ENCODE measurements around the gene MEAK7. TPM values are rescaled to one million over a fixed set of nuclear protein-coding genes. Genes with fewer than 3 reads are reported as not detected.
A peak's percentile ranks its signal among the peaks of the same experiment; 100 is the strongest.

The MEAK7 gene
- total RNA-seq, 1 experiment from 2014 or later: 21.5 TPM

GRCh38 chr16:84478172-84478947 lies 26.1 kb downstream of the MEAK7 start:
- no peak overlapping the region for H3K27ac ChIP-seq (ENCODE audit: insufficient read length, low read depth, low read length)
- H3K23ac ChIP-seq (ENCODE audit: insufficient read length, low read depth, low read length): no peak overlapping the region
- no peaks in the 10 kb centered on the region for H3K4me1 Mint-ChIP-seq
- no peak overlapping the region for H3K4ac ChIP-seq (ENCODE audit: low read depth, low read length)
- H4K91ac ChIP-seq (ENCODE audit: insufficient read length, low read depth, low read length): no peak overlapping the region
- H3K27ac Mint-ChIP-seq: peak overlapping the region in 1 of 3 experiments; percentile 11; a peak in 1 of 7 replicates
- H3K23me2 ChIP-seq (ENCODE audit: insufficient read length, low read depth, low read length, poor library complexity, severe bottlenecking): no peaks in the 10 kb centered on the region
- no peak overlapping the region for H3K56ac ChIP-seq (ENCODE audit: insufficient read length, low read depth, low read length)
- H3K9ac ChIP-seq (ENCODE audit: extremely low read depth, insufficient read length, low read length): no peak overlapping the region
- H2AK5ac ChIP-seq (ENCODE audit: insufficient read length, low read length): no peak overlapping the region
- H2BK5ac ChIP-seq (ENCODE audit: insufficient read length, low read length): no peak overlapping the region
- H2BK12ac ChIP-seq (ENCODE audit: insufficient read length, low read depth, low read length): no peak overlapping the region
- no peaks in the 10 kb centered on the region for H3K27me3 ChIP-seq (ENCODE audit: insufficient read depth, low read length)
- no peaks in the 10 kb centered on the region for H3K9me3 ChIP-seq (ENCODE audit: control insufficient read depth, low read depth, low read length)
- H3K14ac ChIP-seq (ENCODE audit: insufficient read depth, low read length): no peak overlapping the region
- H3K4me3 Mint-ChIP-seq: no peak overlapping the region
- no peaks in the 10 kb centered on the region for H3K79me1 ChIP-seq (ENCODE audit: insufficient read depth, low read depth, low read length, poor library complexity, severe bottlenecking)
- no peak overlapping the region for H2BK20ac ChIP-seq (ENCODE audit: low read depth, low read length, poor library complexity, severe bottlenecking)
- H3K4me2 ChIP-seq (ENCODE audit: insufficient read depth, insufficient read length, low read length): no peak overlapping the region
- peaks cover 14% of the 10 kb centered on the region in 2 experiments for H3K9me3 Mint-ChIP-seq
- no peaks in the 10 kb centered on the region for H3K79me2 ChIP-seq (ENCODE audit: insufficient read depth, low read length)
- no peak overlapping the region for H4K5ac ChIP-seq (ENCODE audit: insufficient read length, low read depth, low read length)
- no CpG with 5 or more reads among the region's 13 CpGs for WGBS (ENCODE audit: extremely low coverage, insufficient read length, low lambda C conversion rate)
- H3T11ph ChIP-seq (ENCODE audit: low read length): no peak overlapping the region
- DNase-seq: no peak
- H3K4me1 ChIP-seq (ENCODE audit: insufficient read depth, low read length): no peaks in the 10 kb centered on the region
- peaks cover 3% of the 10 kb centered on the region for H4K20me1 ChIP-seq (ENCODE audit: control insufficient read depth, insufficient read depth, insufficient read length)
- H2AFZ ChIP-seq (ENCODE audit: low read length): no peak overlapping the region
- no peak overlapping the region for H2BK120ac ChIP-seq (ENCODE audit: low read depth, low read length, poor library complexity, severe bottlenecking)
- no peak overlapping the region for H3K18ac ChIP-seq (ENCODE audit: insufficient read length, low read depth, low read length)
- peaks cover 12 to 30% (median 27%) of the 10 kb centered on the region in 3 experiments for H3K36me3 Mint-ChIP-seq (ENCODE audit: insufficient read depth in 1 of 3, low read depth in 3 of 3)
- no peaks in the 10 kb centered on the region; the same call in 1 of the 2 replicates for H3K27me3 Mint-ChIP-seq (ENCODE audit: low read depth)
- no peak overlapping the region for H4K8ac ChIP-seq (replicated peaks; ENCODE audit: insufficient read length, low read depth, low read length)
- no peak overlapping the region for H2BK15ac ChIP-seq (ENCODE audit: low read depth, low read length)
- no peak for TF ChIP-seq CTCF (conservative IDR thresholded peaks at IDR 0.05)
